TTC549 (cell line): ENCODE results near the gene NTM.
"Not testable (repeated sequence)": the region's sequence is repeated elsewhere in the genome, so short reads cannot be mapped to it uniquely, and the experiment has no call there.

Experiments used
- FAIRE-seq: peaks from 2 replicates; lab custom pipeline; 2012; peaks lifted over from hg19 to GRCh38; lab: Jason Lieb, UNC

NTM gene

DNA sequence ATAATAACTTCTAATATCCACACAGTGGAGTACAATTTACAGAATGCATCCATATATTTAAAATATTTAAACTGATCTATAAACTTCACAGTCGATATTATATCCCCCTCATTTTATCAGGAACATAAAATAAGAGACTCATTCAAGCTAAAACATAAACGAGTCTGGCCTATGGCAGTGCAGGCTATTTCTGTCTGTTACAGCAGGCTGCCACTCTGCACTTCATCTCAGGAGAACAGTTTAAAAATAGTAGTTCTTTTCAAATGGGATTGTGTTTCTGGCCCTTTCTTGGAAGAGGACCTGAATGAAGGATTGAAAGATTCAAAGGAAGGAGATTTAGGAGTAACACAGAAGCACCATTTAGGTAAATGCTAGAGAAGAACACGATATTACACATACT is 915.7 kb downstream of the NTM start:
- FAIRE-seq = no peak

DNA sequence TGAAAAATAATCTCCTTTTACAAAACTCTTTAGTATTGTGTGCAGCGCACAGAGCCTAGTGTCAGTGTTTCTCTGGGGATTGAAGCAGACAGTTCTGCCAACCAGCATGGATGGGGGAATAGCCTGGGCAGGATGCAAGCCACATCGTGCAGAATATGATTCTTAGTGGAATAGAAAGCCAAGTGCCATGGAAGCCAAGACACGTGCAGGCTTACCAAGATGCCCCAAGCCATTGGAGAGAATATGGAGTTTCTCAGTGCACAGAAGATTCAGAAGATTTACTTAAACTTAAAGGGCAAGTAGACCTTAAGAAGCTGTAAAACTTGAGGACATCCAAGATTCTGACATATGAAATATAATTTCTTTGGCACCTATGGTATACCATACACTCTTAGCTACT is 917.6 kb downstream of the NTM start:
- FAIRE-seq = no peak

DNA sequence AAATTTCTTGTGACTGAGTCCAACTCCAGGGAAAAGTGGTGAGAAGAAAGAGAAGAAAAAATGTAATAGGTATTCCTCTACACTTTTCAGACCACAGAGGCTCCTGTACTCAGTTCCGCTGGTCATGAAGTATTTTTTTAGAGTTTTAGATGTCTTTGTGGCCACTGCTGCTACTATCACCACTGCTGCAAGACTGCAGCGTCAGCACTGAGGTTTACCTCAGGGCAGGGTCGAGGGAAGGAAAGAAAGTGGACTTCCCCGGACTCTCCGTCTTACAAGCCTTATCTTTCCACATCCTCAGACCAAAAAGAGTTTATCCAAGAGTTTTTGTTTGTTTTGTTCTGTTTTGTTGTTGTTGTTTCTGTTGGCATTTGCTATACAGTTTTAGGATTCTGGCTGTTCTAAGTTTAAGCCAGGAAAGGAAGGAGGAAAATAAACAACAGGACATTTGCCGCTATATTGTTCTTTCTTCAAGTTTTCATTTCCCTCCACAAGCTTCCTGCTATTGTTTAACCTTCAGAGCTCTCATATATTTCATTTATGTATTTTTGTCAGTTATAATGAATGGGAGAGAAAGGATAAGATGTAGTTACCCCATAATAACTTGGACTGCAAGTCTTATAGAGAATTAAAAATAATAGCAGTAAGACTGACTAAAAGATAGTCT is 919.3 kb downstream of the NTM start:
- no peak for FAIRE-seq

DNA sequence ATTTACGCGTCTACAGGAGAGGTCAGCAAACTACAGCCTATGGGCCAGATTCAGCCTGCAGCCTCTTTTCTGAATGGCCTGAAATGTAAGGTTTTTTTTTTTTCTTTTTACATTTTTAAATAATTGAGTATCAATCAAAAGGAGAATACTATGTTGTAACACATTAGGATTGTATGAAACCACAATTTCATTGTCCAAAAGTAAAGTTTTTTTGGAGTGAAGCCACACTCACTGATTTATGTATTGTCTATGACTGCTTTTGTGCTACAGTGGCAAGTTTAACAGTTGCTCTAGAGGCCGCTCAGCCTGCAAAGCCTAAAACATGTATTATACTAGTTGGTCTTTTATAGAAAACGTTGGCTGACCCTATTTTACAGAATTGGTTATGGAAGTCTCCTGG is 923.2 kb downstream of the NTM start:
- FAIRE-seq = no peak

DNA sequence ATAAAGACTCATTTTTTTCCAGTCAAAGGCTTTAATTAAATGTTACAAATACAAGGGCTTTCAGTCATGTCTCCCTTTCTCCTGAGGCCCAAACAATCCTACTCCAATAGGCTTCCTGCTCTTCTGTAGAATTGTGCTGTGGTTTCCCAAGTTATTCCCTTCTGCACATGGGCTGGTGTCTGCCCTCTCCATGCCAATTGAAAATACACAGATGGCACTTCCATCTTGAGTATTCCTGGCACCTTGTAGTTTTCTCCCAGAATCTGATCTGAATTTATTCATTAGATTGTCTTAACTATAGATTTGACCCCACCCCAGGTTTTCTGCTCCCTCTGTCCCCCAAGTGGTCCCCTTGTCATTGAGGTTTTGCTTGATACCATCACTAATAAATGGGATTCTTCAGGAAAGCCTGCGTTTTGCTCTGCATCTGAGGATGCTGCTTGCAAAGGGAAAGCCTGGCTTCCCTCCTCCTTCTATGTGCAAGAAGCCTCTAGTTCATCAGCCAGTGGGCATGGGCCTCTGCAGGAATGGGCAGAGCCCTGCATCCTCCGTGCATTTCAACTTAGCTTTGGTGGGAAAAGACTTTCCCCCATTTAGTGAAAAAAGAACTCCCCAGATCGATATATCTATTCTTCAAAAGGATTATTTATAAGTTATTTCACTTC is 926.7 kb downstream of the NTM start:
- FAIRE-seq = no peak

DNA sequence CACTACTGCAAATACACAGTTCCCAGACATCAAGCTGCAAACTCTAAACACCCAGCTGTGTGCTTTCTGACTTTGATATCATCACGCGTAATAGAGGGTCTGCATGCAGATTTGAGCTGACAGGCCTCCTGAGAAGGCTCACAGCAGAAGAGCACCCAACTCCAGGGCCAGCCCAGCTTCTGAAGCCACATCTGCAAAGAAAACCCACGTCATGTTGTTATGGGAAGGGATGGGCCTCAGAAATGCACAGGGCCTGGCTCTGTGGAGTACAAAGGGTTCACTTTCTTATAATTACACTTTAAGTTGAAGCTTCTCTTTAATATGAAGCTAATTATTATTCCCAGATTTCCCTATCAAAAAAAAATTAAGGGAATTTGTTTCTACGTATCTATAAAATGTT is 927.9 kb downstream of the NTM start:
- FAIRE-seq = no peak

DNA sequence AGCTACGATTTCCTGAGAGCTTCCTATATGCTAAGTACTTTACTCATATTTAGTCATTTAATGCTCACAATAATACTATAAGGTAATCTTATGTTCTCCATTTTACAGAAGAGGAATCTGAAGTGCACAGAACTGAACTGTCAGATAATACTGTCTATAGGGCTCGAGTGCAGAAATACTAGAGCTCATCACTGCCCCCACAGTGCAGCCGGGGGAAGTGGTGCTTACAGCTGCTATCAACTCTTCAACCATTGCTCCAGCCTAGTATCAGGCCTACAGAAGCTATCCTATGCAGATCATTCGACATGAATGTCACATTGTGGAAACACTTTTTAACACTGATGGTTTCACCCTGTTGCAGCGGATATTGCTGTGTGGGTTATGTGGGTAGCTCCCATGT is 929.9 kb downstream of the NTM start:
- FAIRE-seq = no peak

DNA sequence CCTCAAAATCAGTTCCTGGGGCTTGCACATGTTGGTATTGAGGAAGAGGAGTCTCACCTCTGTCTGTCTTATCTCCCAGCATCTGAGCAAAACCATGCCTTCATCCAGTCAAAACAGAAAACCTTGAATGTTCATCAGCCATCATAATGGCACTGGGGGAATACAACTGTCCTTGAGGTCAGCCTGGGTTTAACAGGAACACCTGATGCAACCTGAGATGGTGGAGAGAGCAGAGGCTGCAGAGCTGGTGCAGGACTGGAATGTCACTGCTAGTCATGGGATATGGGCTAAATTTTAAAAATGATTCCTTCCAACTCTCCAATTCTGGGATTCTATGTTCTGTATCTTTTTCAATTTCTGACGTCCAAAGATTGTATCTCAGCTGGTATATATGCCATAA is 931.0 kb downstream of the NTM start:
- FAIRE-seq = no peak

DNA sequence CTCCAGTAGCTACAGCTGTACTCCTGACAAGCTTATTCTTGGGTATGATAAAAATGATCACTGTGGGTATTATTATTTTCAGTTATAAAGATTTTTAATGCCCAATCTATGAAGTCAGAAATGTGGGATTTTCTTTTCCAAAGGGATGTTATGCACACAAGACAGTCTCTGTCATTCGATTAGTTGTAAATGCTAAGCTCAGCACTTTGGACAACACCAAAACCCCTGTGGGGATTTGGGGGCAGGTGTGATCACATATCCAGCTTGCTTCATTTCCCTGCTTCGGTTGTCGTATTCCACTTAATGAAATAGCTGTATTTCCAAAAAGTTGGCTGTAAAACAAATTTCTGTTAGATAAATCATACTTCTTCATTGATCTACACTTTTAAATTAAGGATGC is 931.5 kb downstream of the NTM start:
- no peak for FAIRE-seq

DNA sequence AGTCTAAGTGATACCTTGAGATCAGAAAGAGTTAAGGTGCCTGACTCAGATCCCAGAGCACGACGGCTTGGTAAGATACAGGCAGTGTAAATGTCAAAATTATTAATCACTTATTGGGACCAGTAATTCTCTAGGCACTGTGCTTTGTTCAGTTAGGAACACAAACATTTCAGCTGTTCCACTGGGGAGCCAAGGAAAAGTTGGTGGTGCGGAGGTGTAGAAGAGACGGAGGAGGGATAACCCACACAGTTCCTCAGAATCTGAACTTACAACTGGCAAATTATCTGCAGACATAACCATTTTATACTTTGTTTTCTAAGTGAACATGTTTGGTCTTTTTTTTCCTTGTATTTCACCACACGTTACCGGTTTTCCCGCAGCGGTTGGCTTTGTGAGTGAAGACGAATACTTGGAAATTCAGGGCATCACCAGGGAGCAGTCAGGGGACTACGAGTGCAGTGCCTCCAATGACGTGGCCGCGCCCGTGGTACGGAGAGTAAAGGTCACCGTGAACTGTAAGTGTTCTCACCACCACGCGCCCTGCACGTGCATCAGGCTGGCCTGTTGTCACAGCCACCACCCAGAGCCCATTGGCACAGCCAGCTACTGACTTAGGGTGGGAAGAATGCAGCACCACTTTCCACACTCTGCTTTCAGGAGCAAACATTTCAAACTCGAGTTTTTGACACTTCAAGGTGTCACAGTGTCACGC is 937.0 kb downstream of the NTM start:
- FAIRE-seq = no peak

DNA sequence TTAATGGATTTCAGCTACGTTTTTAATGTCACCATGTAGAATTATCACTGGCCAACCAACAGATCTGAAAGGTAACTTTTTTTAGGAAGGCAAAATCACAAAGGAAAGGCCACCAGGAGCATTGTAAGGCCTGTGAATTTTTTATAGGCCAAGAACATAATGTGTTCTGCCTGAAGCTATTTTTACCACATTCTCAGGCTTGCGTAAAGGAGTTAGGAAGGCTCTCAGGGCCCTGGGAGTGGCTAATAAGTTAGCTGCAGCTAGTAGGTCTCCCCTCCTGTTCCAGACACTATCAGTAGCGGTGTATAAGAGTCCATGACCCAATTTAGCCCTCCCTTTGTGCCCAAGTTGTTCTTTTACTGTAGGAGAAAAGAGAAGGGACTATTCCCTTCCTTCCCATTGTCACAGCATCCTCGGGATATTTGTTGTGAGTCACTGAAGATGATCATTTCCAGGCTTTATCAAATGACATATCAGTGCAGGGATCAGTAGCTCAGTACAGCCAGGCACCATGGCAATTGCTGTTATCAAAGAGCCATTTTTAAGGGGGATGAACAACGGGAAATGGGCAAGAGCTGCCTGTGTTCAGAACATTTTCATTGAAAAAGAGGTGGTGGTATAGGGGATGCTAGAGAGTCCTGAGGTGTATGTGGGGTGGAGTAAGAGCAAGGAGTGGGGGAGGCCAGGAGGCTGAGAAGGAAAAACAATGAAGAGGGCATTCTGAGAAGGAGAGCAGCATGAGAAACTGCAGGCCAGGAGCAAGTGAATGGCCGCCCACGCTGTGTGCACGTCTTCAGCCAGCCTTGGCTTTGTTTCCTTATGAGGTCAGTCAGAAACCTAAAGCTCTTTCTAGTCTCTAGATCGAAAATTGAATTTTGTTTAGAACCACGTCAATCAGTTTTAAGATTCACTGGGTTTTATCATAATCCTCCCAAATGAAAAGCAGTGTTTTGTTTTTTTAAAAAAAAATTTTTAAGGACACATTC is 940.3 kb downstream of the NTM start:
- FAIRE-seq = no peak

DNA sequence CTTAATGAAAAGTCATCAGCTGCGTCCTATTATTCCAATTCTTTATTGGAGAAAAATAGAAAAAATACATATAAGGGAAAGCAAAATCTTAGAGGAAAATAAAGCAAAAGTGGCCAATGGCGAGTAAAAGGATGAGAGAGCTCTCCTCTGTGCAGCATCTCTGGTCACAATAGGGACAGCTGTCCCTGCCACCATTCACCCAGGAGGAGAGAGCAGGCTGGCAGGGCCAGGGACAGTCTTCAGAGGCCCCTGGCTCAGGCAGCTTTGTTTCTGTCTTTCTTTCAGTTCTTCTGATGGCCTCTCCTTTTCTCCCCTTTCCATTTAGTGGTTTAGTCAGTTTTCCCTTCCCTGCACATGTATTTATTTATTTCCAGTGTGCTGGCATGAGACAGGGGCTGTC is 941.3 kb downstream of the NTM start:
- no peak for FAIRE-seq

DNA sequence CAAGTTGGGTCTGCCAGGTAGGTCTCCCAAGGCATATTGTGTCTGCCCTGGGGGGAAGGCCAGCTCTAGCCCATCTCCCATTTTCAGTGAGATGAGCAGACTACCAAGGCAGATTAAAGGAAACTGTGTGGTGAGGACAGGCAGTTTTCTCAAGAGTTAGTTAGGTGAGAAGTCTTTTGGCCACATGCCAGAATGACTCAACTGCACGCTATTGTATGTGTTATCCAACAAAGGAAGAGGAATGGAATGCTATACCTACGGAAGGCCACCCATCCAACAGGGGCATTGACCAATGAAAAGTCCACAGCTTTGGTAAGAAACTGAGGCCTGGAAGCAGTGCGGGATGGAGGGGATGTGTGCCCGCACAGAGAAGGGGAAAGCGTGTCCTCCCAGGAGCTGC is 941.7 kb downstream of the NTM start:
- FAIRE-seq = no peak

DNA sequence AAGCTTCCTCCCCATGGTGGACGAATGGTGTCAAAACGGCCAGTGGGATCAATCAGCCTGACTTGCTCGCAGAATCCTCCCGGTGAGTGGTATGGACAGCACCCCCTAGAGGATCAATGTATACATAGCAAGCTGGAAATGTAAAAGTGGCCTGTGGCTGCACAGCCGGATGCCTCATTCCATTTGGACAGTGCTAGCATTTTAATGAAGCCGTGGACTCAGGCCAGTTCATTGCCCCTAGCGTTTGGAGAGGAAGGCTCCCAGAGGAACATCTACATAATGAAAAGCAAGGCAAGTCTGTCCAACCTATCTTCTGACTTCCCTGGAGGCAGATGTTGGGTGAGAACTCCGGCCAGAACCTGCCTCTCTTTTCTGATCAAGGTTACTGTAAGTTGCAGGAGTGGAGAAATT is 942.3 kb downstream of the NTM start:
- no peak for FAIRE-seq

DNA sequence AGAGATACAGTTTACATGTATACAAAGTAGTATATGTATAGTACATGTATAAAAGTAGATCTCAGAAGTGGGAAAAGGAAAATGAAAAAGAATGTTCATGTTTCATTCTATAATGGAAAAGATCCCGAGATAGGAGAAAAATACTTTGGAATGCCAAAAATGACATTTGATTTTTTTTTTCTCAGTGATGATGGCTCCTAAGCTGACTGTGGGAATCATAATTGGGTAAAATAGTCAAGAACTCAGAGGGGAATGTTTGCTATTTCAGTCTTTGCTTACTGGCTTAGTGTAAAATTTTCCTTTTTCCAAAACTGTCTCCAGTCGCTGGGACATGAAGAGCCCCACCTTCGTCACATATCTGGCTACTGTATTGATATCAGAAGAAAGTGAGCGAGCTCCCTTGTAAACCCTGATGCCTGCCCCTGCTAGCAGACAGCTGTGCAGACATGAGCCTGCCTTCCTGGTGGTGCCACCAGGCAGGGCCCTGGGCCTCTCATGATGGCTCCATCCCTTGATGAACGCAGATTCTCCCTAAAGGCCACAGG is 944.6 kb downstream of the NTM start:
- no peak for FAIRE-seq

DNA sequence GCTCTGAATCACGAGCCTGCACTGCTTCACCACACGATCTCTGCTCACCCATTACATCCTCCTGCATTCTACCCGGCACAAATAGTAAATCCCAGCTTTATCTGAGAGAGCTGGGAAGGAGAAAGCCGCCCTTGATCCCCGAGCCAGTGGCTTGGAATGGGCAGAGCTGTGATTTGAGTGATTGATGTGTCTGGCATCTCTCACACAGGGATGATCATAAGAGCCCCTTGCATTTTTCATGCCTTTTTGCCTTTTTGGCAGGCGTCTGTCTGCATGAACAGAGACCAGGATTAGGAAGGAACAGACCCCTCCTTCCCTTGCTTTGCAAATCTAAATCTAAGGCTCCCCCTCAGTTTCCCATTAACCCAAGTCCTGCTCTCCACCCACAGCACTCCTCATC is 945.3 kb downstream of the NTM start:
- FAIRE-seq = no peak

DNA sequence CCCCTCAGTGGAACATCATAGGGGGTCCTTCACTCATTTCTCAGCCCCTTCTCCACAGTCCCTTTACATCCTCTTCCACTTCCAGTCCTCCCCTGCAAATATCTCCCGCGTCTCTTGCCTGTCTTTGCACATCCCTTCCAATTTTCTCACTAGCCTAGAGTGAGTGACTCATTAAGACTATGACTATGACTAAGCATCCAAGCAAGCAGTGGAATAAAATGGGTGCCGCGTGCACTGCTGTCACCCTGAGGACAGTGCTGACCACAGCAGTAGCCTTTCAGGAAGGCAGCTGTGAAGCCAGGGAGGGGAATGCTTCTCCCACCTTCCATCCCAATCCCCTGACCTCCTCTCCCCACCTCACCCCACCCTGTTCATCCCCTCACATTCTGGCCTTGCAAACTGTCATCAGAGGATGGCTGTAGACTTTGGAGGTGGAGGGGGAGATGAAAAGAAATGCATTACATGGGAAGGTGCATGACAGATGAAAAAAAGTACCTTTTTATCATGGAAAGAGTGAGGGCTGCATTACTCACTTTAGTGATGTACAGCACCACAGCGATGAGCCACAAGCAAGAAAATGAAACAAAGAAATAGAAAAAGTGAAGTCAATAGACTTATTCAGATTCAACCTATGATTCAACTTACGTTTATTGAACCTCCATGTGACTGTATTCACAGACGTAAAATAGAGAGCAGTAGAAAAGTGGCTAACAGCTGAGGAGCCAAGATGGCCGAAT is 948.2 kb downstream of the NTM start:
- no peak for FAIRE-seq

DNA sequence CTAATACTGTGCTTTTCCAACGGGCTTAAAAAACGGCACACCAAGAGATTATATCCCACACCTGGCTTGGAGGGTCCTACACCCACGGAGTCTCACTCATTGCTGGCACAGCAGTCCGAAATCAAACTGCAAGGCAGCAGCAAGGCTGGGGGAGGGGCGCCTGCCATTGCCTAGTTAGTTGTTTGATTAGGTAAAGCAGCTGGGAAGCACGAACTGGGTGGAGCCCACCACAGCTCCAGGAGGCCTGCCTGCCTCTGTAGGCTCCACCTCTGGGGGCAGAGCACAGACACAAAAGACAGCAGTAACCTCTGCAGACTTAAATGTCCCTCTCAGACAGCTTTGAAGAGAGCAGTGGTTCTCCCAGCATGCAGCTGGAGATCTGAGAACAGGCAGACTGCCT is 949.0 kb downstream of the NTM start:
- not testable (repeated sequence) for FAIRE-seq

DNA sequence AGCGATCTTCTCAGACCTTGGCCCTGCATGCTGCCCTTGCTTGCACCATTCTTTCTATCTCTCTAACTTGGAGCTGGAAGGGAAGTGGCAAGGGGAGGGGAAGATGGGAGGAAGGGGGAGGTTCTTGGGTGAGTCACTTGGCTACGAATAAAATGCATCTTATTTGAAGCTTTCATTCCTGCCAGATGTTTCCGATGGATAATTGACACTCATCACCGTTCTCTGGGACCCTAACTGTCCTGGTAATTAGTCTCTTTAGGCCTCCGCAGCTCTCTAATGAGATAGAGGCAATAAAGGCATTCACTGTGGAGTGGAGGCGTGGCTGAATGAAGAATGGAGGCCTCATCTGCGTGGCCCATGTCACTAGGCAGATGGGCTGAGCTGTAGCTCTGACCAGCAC is 960.1 kb downstream of the NTM start:
- FAIRE-seq = no peak

DNA sequence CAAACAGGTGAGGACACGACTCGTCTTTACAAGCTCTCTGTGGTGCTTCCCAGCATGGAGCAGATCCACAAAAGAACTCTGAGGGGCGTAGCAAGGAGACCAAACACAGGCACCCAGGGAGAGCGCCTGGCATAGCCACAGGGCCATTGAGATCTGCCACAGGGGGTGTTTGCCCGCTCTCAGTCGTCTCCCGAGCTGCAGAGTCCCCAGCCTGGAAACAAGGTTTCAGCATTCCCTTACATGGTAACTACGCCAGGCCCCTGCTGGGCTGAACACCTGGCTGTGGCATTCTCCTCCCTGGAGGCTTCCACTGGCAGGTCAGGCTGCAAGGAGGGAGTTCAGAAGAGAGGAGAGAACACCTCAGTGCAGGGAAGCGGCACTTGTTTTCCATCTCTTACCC is 962.1 kb downstream of the NTM start:
- FAIRE-seq = no peak

DNA sequence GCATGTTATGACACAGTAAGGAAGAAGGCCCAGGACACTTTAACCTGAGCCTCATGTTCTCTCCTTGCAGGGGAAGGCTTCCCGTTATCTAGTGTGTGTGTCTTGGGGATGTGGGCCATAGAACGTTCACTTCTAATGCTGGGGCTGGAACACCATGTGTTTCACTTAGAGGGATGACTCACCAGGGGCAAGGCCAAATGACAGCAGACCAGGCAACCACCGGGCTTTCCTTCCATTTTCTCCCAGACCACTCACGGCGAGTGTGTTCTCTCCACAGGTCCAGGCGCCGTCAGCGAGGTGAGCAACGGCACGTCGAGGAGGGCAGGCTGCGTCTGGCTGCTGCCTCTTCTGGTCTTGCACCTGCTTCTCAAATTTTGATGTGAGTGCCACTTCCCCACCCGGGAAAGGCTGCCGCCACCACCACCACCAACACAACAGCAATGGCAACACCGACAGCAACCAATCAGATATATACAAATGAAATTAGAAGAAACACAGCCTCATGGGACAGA is 964.4 kb downstream of the NTM start:
- no peak for FAIRE-seq
